ENCODE data around the gene NOTUM. TPM values are rescaled to one million over a fixed set of nuclear protein-coding genes. Genes with fewer than 3 reads are reported as not detected.
A peak's percentile ranks its signal among the peaks of the same experiment; 100 is the strongest.

Gene NOTUM
- total and polyA plus RNA-seq, 8 donors = 0.79 to 71.4 (median 65.1) TPM

DNA sequence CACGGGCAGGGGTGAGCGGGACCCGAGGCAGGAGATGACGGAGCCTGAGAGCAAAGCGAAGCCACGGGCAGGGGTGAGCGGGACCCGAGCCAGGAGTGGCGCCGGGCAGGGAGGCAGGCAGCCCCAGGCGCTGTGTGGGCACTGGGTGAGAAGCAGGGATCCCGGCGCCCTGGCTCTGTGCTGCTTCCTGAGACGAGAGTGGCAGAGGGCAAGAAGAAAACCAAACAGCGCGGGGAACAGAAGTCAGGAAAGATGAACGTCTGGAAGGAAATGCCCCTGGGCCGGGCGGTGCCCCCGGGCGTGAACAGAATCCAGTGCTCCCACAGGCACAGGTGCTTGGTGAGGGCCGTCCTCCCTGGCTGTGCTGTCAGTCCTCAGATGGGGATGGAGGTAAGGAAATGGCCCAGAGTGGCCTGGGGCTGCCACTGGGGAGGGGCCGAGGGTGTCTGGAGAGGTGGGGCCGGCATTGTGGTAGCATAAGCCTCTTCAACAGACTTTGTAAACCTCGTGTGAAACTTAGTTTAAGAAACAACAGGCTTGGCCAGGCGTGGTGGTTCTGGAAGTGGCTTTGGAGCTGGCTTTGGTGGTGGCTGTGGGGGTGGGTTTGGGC, 26.3 kb upstream of the NOTUM start:
- no peak overlapping the region for H3K27ac ChIP-seq
- TF ChIP-seq, protein P1, sequence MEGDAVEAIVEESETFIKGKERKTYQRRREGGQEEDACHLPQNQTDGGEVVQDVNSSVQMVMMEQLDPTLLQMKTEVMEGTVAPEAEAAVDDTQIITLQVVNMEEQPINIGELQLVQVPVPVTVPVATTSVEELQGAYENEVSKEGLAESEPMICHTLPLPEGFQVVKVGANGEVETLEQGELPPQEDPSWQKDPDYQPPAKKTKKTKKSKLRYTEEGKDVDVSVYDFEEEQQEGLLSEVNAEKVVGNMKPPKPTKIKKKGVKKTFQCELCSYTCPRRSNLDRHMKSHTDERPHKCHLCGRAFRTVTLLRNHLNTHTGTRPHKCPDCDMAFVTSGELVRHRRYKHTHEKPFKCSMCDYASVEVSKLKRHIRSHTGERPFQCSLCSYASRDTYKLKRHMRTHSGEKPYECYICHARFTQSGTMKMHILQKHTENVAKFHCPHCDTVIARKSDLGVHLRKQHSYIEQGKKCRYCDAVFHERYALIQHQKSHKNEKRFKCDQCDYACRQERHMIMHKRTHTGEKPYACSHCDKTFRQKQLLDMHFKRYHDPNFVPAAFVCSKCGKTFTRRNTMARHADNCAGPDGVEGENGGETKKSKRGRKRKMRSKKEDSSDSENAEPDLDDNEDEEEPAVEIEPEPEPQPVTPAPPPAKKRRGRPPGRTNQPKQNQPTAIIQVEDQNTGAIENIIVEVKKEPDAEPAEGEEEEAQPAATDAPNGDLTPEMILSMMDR (IDR thresholded peaks at IDR 0.05) = no peak
- no peak for ATAC-seq
- no peak overlapping the region for H3K4me3 ChIP-seq
- intact Hi-C loops (cut with DNase I) = no loop called here
- no peaks in the 10 kb centered on the region for H3K27me3 ChIP-seq
- DNase-seq = peak in 1 of 4 donors; percentile 62
- peaks cover 0 to 50% of the 10 kb centered on the region in 2 donors for H3K36me3 ChIP-seq
- H3K4me1 ChIP-seq = peaks cover 11 to 18% of the 10 kb centered on the region in 2 donors
- H3K9me3 ChIP-seq = no peaks in the 10 kb centered on the region

DNA sequence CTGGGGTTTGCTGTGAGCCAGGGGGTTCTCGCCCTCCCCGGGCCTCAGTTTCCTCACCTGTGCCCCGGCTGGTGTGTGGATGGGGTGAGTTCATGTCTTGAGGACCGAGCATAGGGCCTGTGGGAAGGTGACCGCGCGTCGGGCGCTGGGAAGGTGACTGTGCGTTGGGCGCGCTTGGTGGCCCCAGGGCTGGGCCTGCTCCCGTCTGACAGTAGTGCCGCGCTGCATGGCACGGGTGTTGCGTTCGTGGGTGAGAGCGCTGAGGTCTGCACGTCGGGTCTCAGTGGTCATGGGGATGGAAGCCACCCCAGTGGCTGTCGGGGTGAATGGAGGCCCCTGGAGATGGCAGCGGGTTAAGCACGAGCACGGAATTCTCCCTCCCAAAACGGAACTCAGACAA, 25.6 kb upstream of the NOTUM start:
- Histone ChIP-seq H3K9me3 (no peaks in the 10 kb centered on the region), H3K27me3 (no peaks in the 10 kb centered on the region), H3K27ac (no peak overlapping the region), H3K4me3 (no peak overlapping the region), H3K36me3 (peaks cover 0 to 50% of the 10 kb centered on the region in 2 donors), H3K4me1 (peaks cover 6 to 11% of the 10 kb centered on the region in 2 donors)
- TF ChIP-seq, protein P1 (IDR thresholded peaks at IDR 0.05) = no peak
- DNase-seq = peak in 1 of 4 donors; percentile 71
- intact Hi-C loops (cut with DNase I) = no loop called here
- ATAC-seq = no peak

DNA sequence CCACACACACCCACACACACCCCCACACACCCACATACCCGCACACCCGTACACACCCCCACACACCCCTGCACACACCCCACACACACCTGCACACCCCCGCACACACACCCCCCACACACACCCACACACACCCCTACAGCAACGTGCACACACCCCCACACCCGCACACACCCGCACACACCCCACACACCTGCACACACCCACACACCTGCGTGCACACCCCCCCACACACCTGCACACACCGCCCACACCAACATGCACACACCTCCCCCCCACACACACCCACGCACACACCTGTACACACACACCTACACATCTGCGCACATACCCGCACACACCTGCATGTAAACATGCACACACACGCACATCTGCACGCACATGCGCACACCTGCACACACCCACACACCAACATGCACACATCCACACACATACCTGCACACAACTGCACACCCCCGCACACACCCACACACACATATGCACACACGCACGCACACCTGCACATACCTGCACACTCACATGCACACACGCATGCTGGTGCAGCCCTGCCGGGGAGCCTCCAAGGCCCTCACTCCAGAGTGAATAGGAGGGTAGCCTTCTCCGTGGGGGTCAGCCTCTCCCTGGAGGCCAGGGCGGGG, 23.9 kb upstream of the NOTUM start:
- Histone ChIP-seq H3K27ac (no peak overlapping the region), H3K9me3 (no peaks in the 10 kb centered on the region), H3K27me3 (no peaks in the 10 kb centered on the region), H3K4me3 (no peak overlapping the region), H3K36me3 (peaks cover 0 to 50% of the 10 kb centered on the region in 2 donors), H3K4me1 (peaks cover 0 to 14% of the 10 kb centered on the region in 2 donors)
- TF ChIP-seq, protein P1 (IDR thresholded peaks at IDR 0.05) = no peak
- intact Hi-C loops (cut with DNase I) = no loop called here
- DNase-seq (peak in 1 of 4 donors; percentile 53), ATAC-seq (no peak)

DNA sequence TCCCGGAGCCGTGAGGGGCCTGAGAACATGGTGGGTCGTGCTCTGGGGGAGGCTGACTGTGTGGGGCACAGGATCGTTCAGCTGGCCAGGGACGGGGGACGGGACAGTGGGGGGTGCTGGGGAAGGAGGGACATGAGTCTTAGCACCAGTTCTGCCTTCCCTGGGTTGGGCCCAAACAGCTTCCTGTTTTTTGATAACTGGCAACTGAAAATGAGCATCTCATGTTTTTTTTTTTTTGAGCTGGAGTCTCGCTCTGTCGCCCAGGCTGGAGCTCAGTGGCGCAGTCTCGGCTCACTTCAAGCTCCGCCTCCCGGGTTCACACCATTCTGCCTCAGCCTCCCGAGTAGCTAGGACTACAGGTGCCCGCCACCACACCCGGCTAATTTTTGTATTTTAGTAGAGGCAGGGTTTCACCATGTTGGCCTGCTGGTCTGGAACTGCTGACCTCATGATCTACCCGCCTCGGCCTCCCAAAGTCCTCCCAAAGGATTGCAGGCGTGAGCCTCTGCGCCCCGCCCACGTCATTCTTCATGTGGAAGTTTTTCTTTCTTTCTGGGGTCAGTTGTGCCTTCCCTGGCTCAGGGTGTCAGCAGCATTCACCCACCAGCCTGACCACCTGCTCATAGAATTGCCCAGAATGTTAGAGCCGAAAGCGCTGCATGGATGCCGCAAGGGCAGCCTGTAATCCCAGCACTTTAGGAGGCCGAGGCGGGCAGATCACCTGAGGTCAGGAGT, 22.8 kb upstream of the NOTUM start:
- H3K27ac ChIP-seq = no peak overlapping the region
- TF ChIP-seq, protein P1 (IDR thresholded peaks at IDR 0.05) = no peak
- DNase-seq (no peak), ATAC-seq (no peak)
- H3K4me1 ChIP-seq = peaks cover under 1 to 17% of the 10 kb centered on the region in 2 donors
- H3K36me3 ChIP-seq = peaks cover 0 to 55% of the 10 kb centered on the region in 2 donors
- H3K9me3 ChIP-seq = no peaks in the 10 kb centered on the region
- no peak overlapping the region for H3K4me3 ChIP-seq
- H3K27me3 ChIP-seq = no peaks in the 10 kb centered on the region
- intact Hi-C loops (cut with DNase I) = no loop called here
